Kidney epithelial cell (primary cell): Measurements from ENCODE around the gene SDHB. TPM values are rescaled to one million over a fixed set of nuclear protein-coding genes. Genes with fewer than 3 reads are reported as not detected.

Experiments
- DNase-seq: peaks from one replicate; pipeline ENCODE4 v3.0.0-alpha.2; 2010; ENCODE audit warnings: low read depth
- H3K27me3 ChIP-seq: 2 replicates; pipeline ENCODE4 v1.6.0; 2011; ENCODE audit warnings: low read length; ENCODE audit not compliant: control insufficient read depth, insufficient read depth
- H3K36me3 ChIP-seq: 2 replicates; pipeline ENCODE4 v1.5.1; 2011; ENCODE audit warnings: low read length; ENCODE audit not compliant: control insufficient read depth, insufficient read depth
- H3K4me3 ChIP-seq: 2 replicates; pipeline ENCODE4 v1.5.1; 2011; ENCODE audit warnings: low read depth, mild to moderate bottlenecking, control low read depth, low read length
- total RNA-seq: library from RNA; depleted of rRNA; stranded (reverse); fragments of >200 nt; gene quantifications from 2 replicates; pipeline ENCODE4 v1.2.3, GENCODE V29; 2015
- TF ChIP-seq, protein P1 (sequence below): IDR thresholded peaks from 2 replicates; pipeline ENCODE4 v1.5.1; 2011; ENCODE audit warnings: mild to moderate bottlenecking, moderate library complexity, low read length, control low read depth, inconsistent platforms; ENCODE audit not compliant: insufficient read depth, poor library complexity, severe bottlenecking

SDHB gene
- total RNA-seq, 1 donor from 2014 or later, result 122 TPM

DNA sequence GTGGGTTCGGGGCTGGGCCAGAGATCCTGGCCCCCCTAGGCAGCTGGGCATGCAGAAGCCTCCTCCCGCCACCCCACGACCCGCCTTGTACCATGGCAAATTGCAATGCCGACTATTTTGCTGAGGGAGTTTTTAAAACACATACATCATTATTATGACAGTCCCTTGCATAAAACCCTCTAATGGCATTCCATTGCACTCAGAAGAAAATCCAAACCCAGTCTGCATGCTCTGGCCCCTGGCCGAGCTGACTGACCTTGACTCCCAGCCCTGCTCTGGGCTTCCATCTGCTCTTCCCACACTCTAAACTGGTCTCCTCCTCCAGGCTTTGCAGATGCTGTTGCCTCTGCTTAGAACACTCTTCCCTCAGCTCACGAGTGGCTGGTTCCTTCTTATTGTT, 37.4 kb upstream of the SDHB start:
- Histone ChIP-seq H3K27me3 (no peaks in the 10 kb centered on the region), H3K36me3 (no peaks in the 10 kb centered on the region), H3K4me3 (no peak overlapping the region)
- TF ChIP-seq, protein P1, sequence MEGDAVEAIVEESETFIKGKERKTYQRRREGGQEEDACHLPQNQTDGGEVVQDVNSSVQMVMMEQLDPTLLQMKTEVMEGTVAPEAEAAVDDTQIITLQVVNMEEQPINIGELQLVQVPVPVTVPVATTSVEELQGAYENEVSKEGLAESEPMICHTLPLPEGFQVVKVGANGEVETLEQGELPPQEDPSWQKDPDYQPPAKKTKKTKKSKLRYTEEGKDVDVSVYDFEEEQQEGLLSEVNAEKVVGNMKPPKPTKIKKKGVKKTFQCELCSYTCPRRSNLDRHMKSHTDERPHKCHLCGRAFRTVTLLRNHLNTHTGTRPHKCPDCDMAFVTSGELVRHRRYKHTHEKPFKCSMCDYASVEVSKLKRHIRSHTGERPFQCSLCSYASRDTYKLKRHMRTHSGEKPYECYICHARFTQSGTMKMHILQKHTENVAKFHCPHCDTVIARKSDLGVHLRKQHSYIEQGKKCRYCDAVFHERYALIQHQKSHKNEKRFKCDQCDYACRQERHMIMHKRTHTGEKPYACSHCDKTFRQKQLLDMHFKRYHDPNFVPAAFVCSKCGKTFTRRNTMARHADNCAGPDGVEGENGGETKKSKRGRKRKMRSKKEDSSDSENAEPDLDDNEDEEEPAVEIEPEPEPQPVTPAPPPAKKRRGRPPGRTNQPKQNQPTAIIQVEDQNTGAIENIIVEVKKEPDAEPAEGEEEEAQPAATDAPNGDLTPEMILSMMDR, result no peak
- DNase-seq, result no peak

- TF ChIP-seq, protein P1, result no peak
- no peak for DNase-seq
- H3K27me3 ChIP-seq, result no peaks in the 10 kb centered on the region
- no peaks in the 10 kb centered on the region for H3K36me3 ChIP-seq
- no peak overlapping the region for H3K4me3 ChIP-seq
These were observed 35.7 kb upstream of the SDHB start for GRCh38 chr1:17089506-17089905.

- Histone ChIP-seq H3K4me3 (no peak overlapping the region), H3K27me3 (no peaks in the 10 kb centered on the region), H3K36me3 (no peaks in the 10 kb centered on the region)
- TF ChIP-seq, protein P1, result no peak
- DNase-seq, result no peak
These were observed 32.9 kb upstream of the SDHB start for GRCh38 chr1:17086751-17087150.

GRCh38 chr1:17084787-17085186, 31.0 kb upstream of the SDHB start:
- DNase-seq, result no peak

GRCh38 chr1:17082761-17083160, 28.9 kb upstream of the SDHB start:
- H3K27me3 ChIP-seq, result no peaks in the 10 kb centered on the region
- H3K4me3 ChIP-seq, result no peak overlapping the region
- H3K36me3 ChIP-seq, result no peaks in the 10 kb centered on the region
- no peak for DNase-seq
- TF ChIP-seq, protein P1, result no peak

More at GRCh38 chr1:17084787-17085186, 31.0 kb upstream of the SDHB start:
- TF ChIP-seq, protein P1, result no peak
- Histone ChIP-seq H3K27me3 (no peaks in the 10 kb centered on the region), H3K36me3 (no peaks in the 10 kb centered on the region), H3K4me3 (no peak overlapping the region)

- TF ChIP-seq, protein P1, result no peak
- H3K27me3 ChIP-seq, result no peaks in the 10 kb centered on the region
- no peak overlapping the region for H3K4me3 ChIP-seq
- no peaks in the 10 kb centered on the region for H3K36me3 ChIP-seq
- no peak for DNase-seq
These were observed 27.6 kb upstream of the SDHB start for GRCh38 chr1:17081439-17081838.
